ENCODE measurements around the gene HUNK. TPM values are rescaled to one million over a fixed set of nuclear protein-coding genes. Genes with fewer than 3 reads are reported as not detected.

The HUNK gene
- 1.2 and 1.8 TPM in 2 replicates for total RNA-seq

DNA sequence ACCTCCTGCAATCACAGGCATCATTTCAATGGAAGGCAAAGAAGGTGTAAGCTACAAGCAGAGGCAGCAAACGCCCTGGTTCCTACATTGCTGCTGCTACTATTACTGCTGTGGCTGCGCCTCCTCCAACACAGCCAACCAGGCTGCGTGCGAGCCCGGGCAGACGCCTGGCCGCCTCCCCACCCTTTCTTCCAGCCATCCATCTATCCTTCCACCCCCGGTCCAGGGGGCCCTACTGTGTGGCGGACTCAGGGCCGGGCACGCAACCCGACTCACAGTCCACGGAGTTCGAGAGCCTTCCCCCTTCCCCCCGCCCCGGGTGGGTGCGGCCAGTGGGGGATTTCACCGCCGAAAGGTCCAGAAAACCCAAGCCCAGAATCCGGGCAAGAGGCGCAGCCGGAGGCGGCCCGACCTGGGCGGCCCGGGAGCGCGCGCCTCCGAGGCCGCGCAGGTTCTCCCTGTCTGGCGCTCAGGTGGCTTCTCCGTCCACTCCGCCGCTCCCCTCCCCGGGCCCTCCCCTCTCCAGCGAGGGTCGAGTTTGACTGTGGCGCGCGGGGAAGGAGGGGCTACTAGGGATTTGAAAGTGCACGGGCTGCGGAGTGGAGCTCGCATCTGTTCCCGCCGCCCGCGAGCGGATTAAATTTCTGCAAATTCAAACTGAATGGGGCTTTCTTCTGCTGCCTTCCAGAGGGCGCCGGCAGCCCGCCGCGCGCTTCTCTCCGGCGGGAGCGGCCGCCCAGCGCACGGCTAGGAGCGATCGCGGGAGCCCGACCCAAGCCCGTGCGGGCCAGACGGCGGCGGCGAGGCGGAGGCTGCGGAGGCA lies at the start of gene HUNK:
Gene HUNK, plus strand, starts transcription at position 569 of the 823 bp plus-strand sequence. CDS start 655 bp downstream, outside the sequence.

Other genes starting within 250 kb of the HUNK start
- 106 and 120 TPM in 2 replicates for gene SOD1, start 213.3 kb upstream of the HUNK start, total RNA-seq
- gene SCAF4, start 140.9 kb upstream of the HUNK start, total RNA-seq: 9.5 and 12.2 TPM in 2 replicates

All from hair follicle dermal papilla cell (primary cell).